ENCODE measurements around the gene KRIT1.

- TF ChIP-seq POLR2AphosphoS5 (IDR thresholded peaks at IDR 0.05) (no peak), POLR2A (IDR thresholded peaks at IDR 0.05; ENCODE audit: low read depth) (no peak), CTCF (IDR thresholded peaks at IDR 0.05) (no peak)
These were observed 95.9 kb downstream of the KRIT1 start for GRCh38 chr7:92149736-92150239.

Data from esophagus muscularis mucosa (tissue), 3 donors.